Measurements from ENCODE around the gene COLEC12.

The COLEC12 gene

DNA sequence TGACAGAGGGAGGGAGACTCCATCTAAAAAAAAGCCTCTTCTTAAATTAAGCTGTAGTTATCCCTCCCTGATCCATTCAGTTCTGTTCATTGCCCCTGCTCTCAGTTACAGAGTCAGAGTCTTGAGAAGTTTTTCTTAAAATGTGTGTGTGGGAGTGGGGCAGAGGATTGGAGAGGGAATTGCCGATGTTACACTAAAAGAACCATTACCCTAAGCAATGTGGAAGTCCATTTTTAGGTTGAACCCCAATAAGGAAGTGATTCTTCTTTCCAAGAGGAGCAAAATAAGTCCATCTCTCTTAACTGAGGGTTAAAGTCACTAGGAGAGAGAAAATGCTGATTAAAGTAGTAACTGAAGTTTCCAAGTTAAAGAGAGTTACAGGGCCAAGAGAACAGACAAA is 211.5 kb downstream of the COLEC12 start:
- H3K27ac Mint-ChIP-seq = no peak overlapping the region
- ATAC-seq (no peak), DNase-seq (no peak)
- H3K9me3 Mint-ChIP-seq = no peaks in the 10 kb centered on the region
- no peak overlapping the region for H3K4me3 Mint-ChIP-seq
- peaks cover 6% of the 10 kb centered on the region for H3K4me1 Mint-ChIP-seq
- H3K27me3 Mint-ChIP-seq = peaks cover 27% of the 10 kb centered on the region

DNA sequence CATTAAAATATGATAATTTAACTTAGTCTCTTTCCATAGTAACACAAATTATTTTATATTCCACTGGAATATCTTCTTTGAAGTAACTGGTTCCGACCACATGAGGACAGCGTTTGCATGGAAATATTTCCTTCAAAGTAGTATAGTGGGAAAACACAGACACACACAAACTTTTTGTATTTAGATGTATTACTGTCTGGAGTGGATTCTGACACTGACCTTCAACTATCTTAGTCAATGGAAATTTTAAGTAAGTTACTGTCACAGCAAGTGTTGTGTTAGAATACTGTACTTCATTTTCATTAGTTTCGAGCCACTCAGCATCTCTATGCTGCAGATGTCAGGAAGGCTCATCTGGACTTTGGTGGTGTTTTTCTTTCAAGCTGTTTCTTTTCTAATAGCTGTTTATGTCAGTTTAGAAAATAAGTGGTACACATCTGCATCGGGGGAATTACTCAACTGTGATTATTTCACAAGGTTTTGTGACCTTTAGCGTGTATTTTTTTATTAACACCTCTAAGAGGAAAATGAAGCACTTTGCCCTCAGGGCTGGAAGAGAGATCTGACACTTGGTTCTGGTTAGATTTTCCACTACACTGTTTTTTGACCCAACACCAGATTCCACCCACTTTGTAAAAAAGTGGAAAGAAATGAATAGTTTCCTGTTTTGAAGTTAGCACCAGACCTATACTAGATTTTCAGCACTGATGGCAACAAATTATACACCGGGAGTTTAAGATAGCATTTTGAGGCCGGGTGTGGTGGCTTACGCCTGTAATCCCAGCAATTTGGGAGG is 213.8 kb downstream of the COLEC12 start:
- H3K4me1 Mint-ChIP-seq = peaks cover 6% of the 10 kb centered on the region
- peaks cover 32% of the 10 kb centered on the region for H3K27me3 Mint-ChIP-seq
- no peaks in the 10 kb centered on the region for H3K9me3 Mint-ChIP-seq
- no peak for ATAC-seq
- no peak overlapping the region for H3K4me3 Mint-ChIP-seq
- no peak for DNase-seq
- H3K27ac Mint-ChIP-seq = no peak overlapping the region

DNA sequence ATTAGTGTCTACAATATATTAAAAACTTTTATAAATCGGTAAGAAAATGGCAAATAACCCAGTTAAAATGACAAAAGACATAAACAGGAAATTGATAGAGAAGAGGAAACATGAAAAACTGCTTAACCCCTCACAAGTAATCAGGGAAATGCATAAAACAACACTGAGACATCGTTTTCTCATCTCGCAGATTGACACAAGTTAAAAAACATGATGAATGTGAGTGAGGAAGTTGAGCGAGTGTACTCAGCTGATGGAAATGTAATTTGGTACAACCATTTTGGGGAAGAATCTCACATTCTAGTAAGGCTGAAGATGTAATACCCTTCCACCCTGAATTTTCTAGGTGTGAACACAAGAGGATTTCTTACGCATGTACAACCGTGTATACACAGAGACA is 214.7 kb downstream of the COLEC12 start:
- H3K4me3 Mint-ChIP-seq = no peak overlapping the region
- H3K27ac Mint-ChIP-seq = no peak overlapping the region
- peaks cover 41% of the 10 kb centered on the region for H3K27me3 Mint-ChIP-seq
- no peak for ATAC-seq
- no peak for DNase-seq
- no peaks in the 10 kb centered on the region for H3K9me3 Mint-ChIP-seq
- peaks cover 6% of the 10 kb centered on the region for H3K4me1 Mint-ChIP-seq

DNA sequence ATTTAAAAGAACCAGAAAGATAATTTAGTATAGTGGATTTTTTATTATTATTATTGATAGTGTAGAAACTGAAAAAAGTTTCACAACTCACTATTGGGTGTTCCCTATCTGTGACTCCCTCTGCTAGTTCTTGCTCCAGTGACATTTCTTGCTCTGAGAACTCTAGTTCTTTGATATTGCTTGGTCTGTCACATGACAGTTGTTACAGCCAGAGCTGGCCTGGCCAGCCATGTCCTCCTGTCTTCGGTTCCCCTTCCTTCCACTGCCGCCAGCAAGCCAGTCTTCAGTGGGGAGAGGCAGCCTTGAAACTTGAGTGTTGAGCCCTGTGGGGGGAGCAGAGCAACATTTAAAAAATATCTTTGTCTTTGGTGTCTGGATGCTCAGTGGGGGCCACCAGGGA is 225.0 kb downstream of the COLEC12 start:
- H3K4me1 Mint-ChIP-seq = no peaks in the 10 kb centered on the region
- H3K27ac Mint-ChIP-seq = no peak overlapping the region

DNA sequence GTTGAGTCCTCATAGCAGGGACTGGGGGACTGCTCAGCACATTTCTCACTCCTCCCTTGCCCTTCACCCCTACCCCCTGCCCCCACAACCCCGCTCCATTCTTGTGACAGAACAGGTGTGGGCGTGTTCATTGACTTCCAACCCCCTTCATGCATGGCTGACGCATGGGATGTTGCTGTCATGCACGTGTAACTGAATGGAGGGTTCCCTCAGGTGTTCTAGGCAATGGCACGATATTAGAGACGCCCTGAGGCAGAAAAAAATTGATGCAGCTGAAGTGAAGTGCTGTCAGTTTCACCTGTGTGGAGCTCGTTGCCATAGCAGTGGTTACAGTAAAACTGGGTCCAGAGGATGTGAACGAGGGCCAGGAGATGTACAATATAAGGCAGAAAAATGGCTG is 226.2 kb downstream of the COLEC12 start:
- ATAC-seq = no peak
- H3K27me3 Mint-ChIP-seq = peaks cover 7% of the 10 kb centered on the region

More for the DNA sequence above, 225.0 kb downstream of the COLEC12 start:
- Mint-ChIP-seq H3K9me3 (no peaks in the 10 kb centered on the region), H3K4me3 (no peak overlapping the region), H3K27me3 (peaks cover 12% of the 10 kb centered on the region)
- DNase-seq (no peak), ATAC-seq (no peak)

DNA sequence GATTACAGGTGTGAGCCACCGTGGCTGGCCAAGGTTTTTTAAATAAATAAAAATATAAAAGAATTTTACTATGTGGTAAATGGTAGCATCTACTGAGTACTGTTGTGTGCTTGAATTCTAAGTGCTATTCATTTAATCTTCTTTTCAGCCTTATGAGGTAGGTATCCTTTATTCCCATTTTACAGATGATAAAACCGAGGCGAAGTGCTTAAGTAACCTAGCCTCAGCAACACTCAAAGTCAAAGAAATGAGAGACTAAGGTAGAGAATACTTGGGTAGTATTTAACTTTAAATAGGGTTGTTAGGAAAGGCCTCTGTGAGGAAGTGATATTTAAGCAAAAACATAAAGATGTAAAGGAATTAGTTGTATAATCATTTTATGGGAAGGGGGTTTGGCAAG is 227.0 kb downstream of the COLEC12 start:
- DNase-seq = no peak
- peak overlapping the region in 1 of 2 donors; percentile 81 for H3K27ac Mint-ChIP-seq
- ATAC-seq = no peak
- H3K27me3 Mint-ChIP-seq = peaks cover 7% of the 10 kb centered on the region
- H3K4me3 Mint-ChIP-seq = no peak overlapping the region
- peaks cover 13% of the 10 kb centered on the region for H3K4me1 Mint-ChIP-seq
- H3K9me3 Mint-ChIP-seq = no peaks in the 10 kb centered on the region

More for the DNA sequence above, 226.2 kb downstream of the COLEC12 start:
- no peak for DNase-seq
- Mint-ChIP-seq H3K4me3 (no peak overlapping the region), H3K9me3 (no peaks in the 10 kb centered on the region), H3K4me1 (peaks cover 6% of the 10 kb centered on the region), H3K27ac (no peak overlapping the region)

DNA sequence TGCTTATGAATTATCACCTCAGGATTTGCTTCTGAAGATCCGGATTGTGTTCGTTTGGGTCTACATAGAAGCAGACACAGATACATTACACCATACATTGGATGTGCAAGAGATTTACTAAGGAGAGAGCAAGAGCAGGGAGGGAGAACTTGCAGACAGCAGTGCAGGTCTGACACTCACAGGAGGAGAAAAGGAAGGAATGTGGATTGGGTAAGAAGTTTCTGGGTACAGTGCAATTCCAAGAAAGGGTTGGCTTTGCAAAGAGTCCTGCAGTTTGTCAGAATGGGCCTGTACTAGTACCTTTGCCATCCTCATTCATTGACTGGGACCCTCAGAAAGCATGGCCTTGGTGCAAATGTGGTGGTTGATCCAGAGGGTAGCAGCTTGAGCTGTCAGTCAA is 227.9 kb downstream of the COLEC12 start:
- H3K4me1 Mint-ChIP-seq = peaks cover 13% of the 10 kb centered on the region
- H3K27me3 Mint-ChIP-seq = peaks cover 7% of the 10 kb centered on the region
- no peaks in the 10 kb centered on the region for H3K9me3 Mint-ChIP-seq
- peak overlapping the region in 1 of 2 donors; percentile 16 for H3K27ac Mint-ChIP-seq
- no peak overlapping the region for H3K4me3 Mint-ChIP-seq
- ATAC-seq = no peak
- no peak for DNase-seq

DNA sequence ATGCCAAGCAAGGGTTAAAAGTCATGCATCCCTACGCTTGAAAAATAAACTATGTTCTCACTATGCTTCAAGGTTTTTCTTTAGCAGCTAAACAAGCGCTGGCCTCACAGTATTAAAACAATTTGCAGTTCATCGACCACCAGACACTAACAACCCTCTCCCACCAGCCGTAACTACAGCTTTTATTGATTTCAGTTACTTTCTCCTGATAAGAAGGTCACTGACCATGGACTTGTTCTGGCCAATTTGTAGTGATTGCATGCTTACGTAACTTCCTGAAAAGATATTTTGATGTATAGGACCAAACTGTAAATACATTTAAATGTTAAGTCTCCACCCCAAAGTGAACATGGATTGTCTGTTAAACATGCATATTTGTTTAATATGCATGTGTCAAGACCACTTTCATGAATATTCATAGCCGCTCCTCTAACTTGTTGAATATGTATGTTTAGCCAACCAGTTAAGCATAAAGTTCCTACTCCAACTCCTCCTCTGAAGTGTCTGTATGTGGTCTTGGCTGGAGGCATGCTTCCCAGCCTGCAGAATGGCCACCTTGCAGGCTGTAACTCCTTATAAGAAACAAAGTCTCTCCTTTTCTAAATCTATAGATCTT is 230.9 kb downstream of the COLEC12 start:
- Mint-ChIP-seq H3K9me3 (no peaks in the 10 kb centered on the region), H3K27me3 (no peaks in the 10 kb centered on the region), H3K4me1 (peaks cover 33% of the 10 kb centered on the region), H3K27ac (peak overlapping the region in 1 of 2 donors; percentile 66), H3K4me3 (peak overlapping the region; percentile 6 to 98)
- ATAC-seq = no peak
- DNase-seq = no peak

DNA sequence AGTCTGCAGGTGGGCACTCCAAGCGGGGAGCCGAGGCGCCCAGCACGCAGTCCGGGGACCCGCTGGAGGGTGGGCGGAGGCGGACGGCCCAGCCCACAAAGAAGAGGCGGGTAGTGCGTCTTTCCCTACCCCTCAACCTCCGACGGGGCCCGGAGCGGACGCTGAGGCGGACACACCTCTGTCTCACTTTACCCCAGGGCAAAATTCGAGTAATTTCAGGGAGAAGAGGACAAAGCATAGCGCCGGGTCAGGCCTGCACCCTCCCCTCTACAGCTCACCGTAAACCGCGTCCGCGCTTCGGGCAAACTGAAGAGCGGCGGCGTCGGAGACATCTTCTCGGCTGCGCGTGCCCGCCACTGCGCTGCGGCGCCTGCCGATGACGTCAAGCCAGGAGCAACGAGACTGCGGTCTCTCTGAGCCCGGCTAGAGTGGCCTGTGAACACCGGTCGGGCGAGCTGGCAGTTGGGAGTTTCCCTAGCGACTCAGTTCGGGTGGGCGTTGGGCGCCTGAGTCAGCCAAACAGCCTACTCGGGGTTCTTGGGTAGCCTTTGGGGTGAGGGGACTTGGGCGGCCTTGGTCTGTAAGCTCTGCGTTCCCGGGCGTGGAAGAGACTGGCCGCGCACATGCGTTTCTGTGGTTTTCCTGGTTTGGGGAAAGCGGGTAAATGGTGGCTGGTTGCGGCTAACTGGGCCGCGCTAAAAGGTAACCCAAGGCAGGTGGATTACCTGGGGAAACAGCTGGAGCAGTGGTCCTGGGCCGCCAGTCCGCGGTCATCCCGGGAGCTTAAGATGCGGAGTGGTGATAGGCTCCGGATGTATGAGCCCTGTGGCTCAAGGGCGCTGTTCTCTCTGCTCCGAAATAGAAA is 232.6 kb downstream of the COLEC12 start, which contains the start of gene THOC1:
TSS of gene THOC1 (minus strand) at position 360 of the 865 bp plus-strand sequence. CDS start at position 332, 28 bp downstream.
- peak within 1 kb of the TSS; percentile 98 to 100 for H3K4me3 Mint-ChIP-seq
- ATAC-seq = peak; percentile 97
- H3K27me3 Mint-ChIP-seq = no peaks in the 10 kb centered on the region
- H3K27ac Mint-ChIP-seq = peak within 1 kb of the TSS; percentile 100
- H3K9me3 Mint-ChIP-seq = no peaks in the 10 kb centered on the region
- H3K4me1 Mint-ChIP-seq = peaks cover 33% of the 10 kb centered on the region
- peak; percentile 95 to 97 for DNase-seq

DNA sequence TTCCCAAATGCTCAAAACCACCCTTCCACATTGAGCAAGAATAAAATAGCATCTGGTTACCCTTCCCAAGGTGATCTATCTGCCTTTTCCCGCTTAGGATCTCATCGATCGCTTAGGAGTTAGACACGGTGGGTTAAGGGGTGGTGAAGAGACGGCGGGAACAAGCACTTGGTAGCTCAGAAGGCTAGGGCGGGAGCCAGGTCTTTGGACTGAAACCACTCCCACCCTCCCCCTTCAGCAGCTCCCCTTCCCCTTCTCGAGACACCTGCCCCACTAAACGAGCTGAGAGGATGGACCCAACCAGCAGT is 233.2 kb downstream of the COLEC12 start:
- H3K4me1 Mint-ChIP-seq = peaks cover 33% of the 10 kb centered on the region
- DNase-seq (no peak), ATAC-seq (no peak)
- no peaks in the 10 kb centered on the region for H3K9me3 Mint-ChIP-seq
- peak overlapping the region; percentile 100 for H3K27ac Mint-ChIP-seq
- H3K4me3 Mint-ChIP-seq = peak overlapping the region; percentile 98 to 100
- H3K27me3 Mint-ChIP-seq = no peaks in the 10 kb centered on the region
